T-cell (primary cell): ENCODE data around the gene ADAM17. TPM values are rescaled to one million over a fixed set of nuclear protein-coding genes. Genes with fewer than 3 reads are reported as not detected.
A peak's percentile ranks its signal among the peaks of the same experiment; 100 is the strongest.
"Not testable (repeated sequence)": the region's sequence is repeated elsewhere in the genome, so short reads cannot be mapped to it uniquely, and the experiment has no call there.

Experiments
- ATAC-seq, 4 experiments: fragments of 200-7000 bp in 3 of 4; fragments of 150-1000 bp in 1 of 4; cut with Tn5 transposase; replicated peaks in 1 of 4; 1 replicate in 3 of 4; 2 replicates in 1 of 4; pipeline ENCODE4 v1.10.0; 2021; ENCODE audit warnings: moderate library complexity in 3 of 4, mild to moderate bottlenecking in 2 of 4, moderate number of reproducible peaks in 1 of 4
- CTCF ChIA-PET, 2 donors: fragments of 300-600 bp; sonication (Branson Sonifier 250); formaldehyde crosslinking; loops; one replicate each; lab custom pipeline; 2022; ENCODE audit warnings: antibody characterized with exemption in 2 of 2; lab: Charles Lee
- POLR2A ChIA-PET, 2 donors: fragments of 300-600 bp; sonication (Branson Sonifier 250); formaldehyde crosslinking; loops; one replicate each; lab custom pipeline; 2022; ENCODE audit warnings: antibody characterized with exemption in 2 of 2; lab: Charles Lee
- DNase-seq, 35 experiments: peaks; one replicate each; pipeline versions ENCODE4 v3.0.0 to v3.0.0-alpha.2; 2013 to 2023
- H3K27ac ChIP-seq: one replicate; pipeline ENCODE4 v1.5.1; 2013; ENCODE audit warnings: low read length
- H3K27me3 ChIP-seq, 2 experiments: replicated peaks in 1 of 2; 1 replicate in 1 of 2; 2 replicates in 1 of 2; pipeline versions ENCODE4 v1.6.1 to v1.7.0; 2013; ENCODE audit warnings: low read length in 1 of 2, mixed read lengths in 1 of 2; ENCODE audit not compliant: control insufficient read depth in 2 of 2, insufficient read depth in 2 of 2; ENCODE audit errors: extremely low read depth in 1 of 2
- H3K36me3 ChIP-seq, 2 donors: 1 replicate in 1 of 2; 2 replicates in 1 of 2; pipeline versions ENCODE4 v1.6.1 to v1.7.0; 2013; ENCODE audit warnings: low read length in 1 of 2; ENCODE audit not compliant: control insufficient read depth in 2 of 2, insufficient read depth in 1 of 2; ENCODE audit errors: extremely low read depth in 1 of 2
- H3K4me1 ChIP-seq, 2 experiments: 1 replicate in 1 of 2; 2 replicates in 1 of 2; pipeline versions ENCODE4 v1.6.1 to v1.7.0; 2013; ENCODE audit warnings: low read length in 2 of 2, mixed read lengths in 1 of 2; ENCODE audit not compliant: insufficient read depth in 2 of 2, control insufficient read depth in 1 of 2; ENCODE audit errors: extremely low read depth in 1 of 2
- H3K4me3 ChIP-seq, 2 donors: 1 replicate in 1 of 2; 2 replicates in 1 of 2; pipeline versions ENCODE4 v1.5.1 to v1.7.0; 2013; ENCODE audit warnings: mild to moderate bottlenecking in 2 of 2, low read length in 1 of 2, moderate library complexity in 1 of 2; ENCODE audit not compliant: control insufficient read depth in 1 of 2; ENCODE audit errors: extremely low read depth in 1 of 2
- H3K9me3 ChIP-seq: 2 replicates; pipeline ENCODE4 v1.7.0; 2013
- H3K27ac Mint-ChIP-seq, 2 donors: one replicate each; pipeline ENCODE4 v1.8.0; 2020 to 2021; ENCODE audit warnings: mild to moderate bottlenecking in 2 of 2, mixed read lengths in 2 of 2
- H3K27me3 Mint-ChIP-seq, 2 donors: one replicate each; pipeline ENCODE4 v1.8.0; 2021 to 2022; ENCODE audit warnings: mixed read lengths in 2 of 2
- H3K36me3 Mint-ChIP-seq: one replicate; pipeline ENCODE4 v1.8.0; 2021; ENCODE audit warnings: mixed read lengths
- H3K4me1 Mint-ChIP-seq, 3 donors: one replicate each; pipeline ENCODE4 v1.8.0; 2020 to 2022; ENCODE audit warnings: mixed read lengths in 3 of 3, mild to moderate bottlenecking in 1 of 3
- H3K4me3 Mint-ChIP-seq, 3 donors: one replicate each; pipeline ENCODE4 v1.8.0; 2020 to 2022; ENCODE audit warnings: mild to moderate bottlenecking in 3 of 3, mixed read lengths in 3 of 3, moderate library complexity in 3 of 3
- H3K9me3 Mint-ChIP-seq, 3 donors: one replicate each; pipeline ENCODE4 v1.8.0; 2020 to 2022; ENCODE audit warnings: mixed read lengths in 3 of 3
- WGBS: methylation state at CpG from one replicate; pipeline ENCODE4 v1.1.5; 2013; ENCODE audit warnings: missing lambda C conversion rate; ENCODE audit not compliant: insufficient coverage; 5-methylcytosine and 5-hydroxymethylcytosine counted together
- total RNA-seq, 35 experiments: library from RNA in 6 of 35; stranded (reverse) in 6 of 35; fragments of 120-200 nt in 1 of 35; gene quantifications; one replicate each; pipeline versions ENCODE4 v1.2.1 to v1.2.4 and lab custom pipeline; 2013 to 2026

The ADAM17 gene
- total RNA-seq, 5 donors from 2014 or later (not counting 1 experiment from before 2014, with no cell fraction given), result 26.5 to 34.5 (median 29.5) TPM

- Mint-ChIP-seq H3K4me1 (peaks cover 0 to 10% (median 3%) of the 10 kb centered on the region in 3 donors), H3K4me3 (no peak overlapping the region), H3K36me3 (peaks cover 47% of the 10 kb centered on the region), H3K27me3 (no peaks in the 10 kb centered on the region), H3K27ac (no peak overlapping the region), H3K9me3 (no peaks in the 10 kb centered on the region)
- ChIA-PET POLR2A (no interaction called here), CTCF (interaction anchor here in 1 of 2 donors (0.6 kb wide), 2 partner anchors 10 to 38 kb away, joined by 3 to 4 read pairs; no protein-coding TSS in a partner anchor)
- Histone ChIP-seq H3K27ac (no peak overlapping the region), H3K27me3 (no peaks in the 10 kb centered on the region), H3K4me3 (no peak overlapping the region), H3K36me3 (peaks cover 0 to 57% of the 10 kb centered on the region in 2 donors), H3K4me1 (no peaks in the 10 kb centered on the region), H3K9me3 (no peaks in the 10 kb centered on the region)
- no CpG with 5 or more reads among the region's 3 CpGs for WGBS
- DNase-seq, result no peak
- ATAC-seq, result no peak
These were observed 30.8 kb upstream of the ADAM17 start for GRCh38 chr2:9586465-9586864.

GRCh38 chr2:9585486-9585885 is 29.9 kb upstream of the ADAM17 start:
- CTCF ChIA-PET, result no interaction called here
- Mint-ChIP-seq H3K4me1 (peaks cover 0 to 4% (median 0%) of the 10 kb centered on the region in 3 donors), H3K27me3 (no peaks in the 10 kb centered on the region), H3K36me3 (peaks cover 45% of the 10 kb centered on the region), H3K9me3 (no peaks in the 10 kb centered on the region), H3K27ac (peak overlapping the region in 1 of 2 donors; percentile 2), H3K4me3 (no peak overlapping the region)
- Histone ChIP-seq H3K4me3 (no peak overlapping the region), H3K9me3 (no peaks in the 10 kb centered on the region), H3K27me3 (no peaks in the 10 kb centered on the region), H3K4me1 (no peaks in the 10 kb centered on the region), H3K36me3 (peaks cover 0 to 54% of the 10 kb centered on the region in 2 donors), H3K27ac (no peak overlapping the region)
- DNase-seq (no peak), ATAC-seq (no peak)
- WGBS, result 100% methylated on average over 4 of the region's 5 CpGs
- POLR2A ChIA-PET, result no interaction called here

DNA sequence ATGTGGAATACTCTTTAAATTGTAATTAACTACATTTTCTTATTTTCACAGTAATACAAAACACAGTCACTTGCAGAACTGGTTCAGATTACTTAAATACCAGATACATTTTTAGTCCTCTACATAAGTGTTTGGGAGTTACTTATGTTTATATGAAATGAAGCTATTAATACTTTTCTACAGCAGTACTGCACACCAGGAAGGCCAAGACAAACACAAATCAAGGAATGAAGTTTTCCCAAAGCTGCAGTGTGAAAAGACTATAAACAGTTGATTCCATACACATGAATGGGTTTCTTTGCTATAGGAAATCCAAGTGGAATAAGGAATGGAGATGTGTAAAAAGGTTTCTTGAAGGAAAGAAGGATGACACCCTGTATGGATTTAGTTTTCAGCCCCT is 29.3 kb upstream of the ADAM17 start:
- H3K27ac Mint-ChIP-seq, H3K27me3 Mint-ChIP-seq, H3K4me3 ChIP-seq, ATAC-seq, H3K4me3 Mint-ChIP-seq, CTCF ChIA-PET, H3K9me3 Mint-ChIP-seq, DNase-seq, H3K4me1 Mint-ChIP-seq, H3K27ac ChIP-seq, H3K9me3 ChIP-seq, POLR2A ChIA-PET, H3K27me3 ChIP-seq, H3K4me1 ChIP-seq: not testable (repeated sequence)
- H3K36me3 Mint-ChIP-seq, result peaks cover 42% of the 10 kb centered on the region
- H3K36me3 ChIP-seq, result peaks cover 0 to 48% of the 10 kb centered on the region in 2 donors

DNA sequence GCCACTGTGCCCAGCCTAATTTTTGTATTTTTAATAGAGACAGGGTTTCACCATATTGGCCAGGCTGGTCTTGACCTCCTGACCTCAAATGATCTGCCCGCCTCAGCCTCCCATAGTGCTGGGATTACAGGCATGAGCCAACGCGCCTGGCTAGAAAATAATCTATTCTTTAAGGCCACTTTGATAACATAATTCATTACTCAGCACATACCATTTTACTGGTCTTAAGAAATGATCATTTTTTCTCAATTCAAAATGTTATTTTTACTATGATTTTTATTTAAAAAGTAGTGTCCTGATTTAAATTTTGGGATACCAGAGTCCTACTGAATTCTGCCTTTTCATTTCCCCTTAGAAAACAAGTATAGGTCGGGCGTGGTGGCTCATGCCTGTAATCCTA is 27.0 kb upstream of the ADAM17 start:
- ChIA-PET POLR2A (no interaction called here), CTCF (no interaction called here)
- DNase-seq (no peak), ATAC-seq (no peak)
- H3K36me3 ChIP-seq, result peaks cover 0 to 34% of the 10 kb centered on the region in 2 donors
- H3K4me3 Mint-ChIP-seq, result no peak overlapping the region
- H3K4me1 Mint-ChIP-seq, result no peaks in the 10 kb centered on the region
- H3K9me3 Mint-ChIP-seq, result no peaks in the 10 kb centered on the region
- H3K27me3 ChIP-seq, result no peaks in the 10 kb centered on the region
- H3K27ac Mint-ChIP-seq, result no peak overlapping the region
- H3K9me3 ChIP-seq, result no peaks in the 10 kb centered on the region
- 100% methylated on average over 3 of the region's 5 CpGs for WGBS
- H3K27me3 Mint-ChIP-seq, result no peaks in the 10 kb centered on the region
- no peaks in the 10 kb centered on the region for H3K4me1 ChIP-seq
- H3K4me3 ChIP-seq, result no peak overlapping the region
- H3K36me3 Mint-ChIP-seq, result peaks cover 34% of the 10 kb centered on the region
- H3K27ac ChIP-seq, result no peak overlapping the region

- Histone ChIP-seq H3K4me3 (no peak overlapping the region), H3K27me3 (no peaks in the 10 kb centered on the region), H3K4me1 (no peaks in the 10 kb centered on the region), H3K9me3 (no peaks in the 10 kb centered on the region), H3K27ac (no peak overlapping the region), H3K36me3 (peaks cover 0 to 3% of the 10 kb centered on the region in 2 donors)
- peaks cover 7% of the 10 kb centered on the region for H3K36me3 Mint-ChIP-seq
- H3K9me3 Mint-ChIP-seq, result no peaks in the 10 kb centered on the region
- whole genome bisulfite sequencing, result 85% methylated on average over 4 of the region's 9 CpGs
- no peak overlapping the region for H3K4me3 Mint-ChIP-seq
- no peaks in the 10 kb centered on the region for H3K27me3 Mint-ChIP-seq
- peaks cover 0 to 3% (median 0%) of the 10 kb centered on the region in 3 donors for H3K4me1 Mint-ChIP-seq
- no peak overlapping the region for H3K27ac Mint-ChIP-seq
- DNase-seq (no peak), ATAC-seq (no peak)
- ChIA-PET CTCF (no interaction called here), POLR2A (interaction anchor here in 1 of 2 donors (0.6 to 0.7 kb wide), 2 partner anchors 88 to 140 kb away, joined by 3 to 4 read pairs; no protein-coding TSS in a partner anchor)
These were observed 23.0 kb upstream of the ADAM17 start for GRCh38 chr2:9578467-9579235.

DNA sequence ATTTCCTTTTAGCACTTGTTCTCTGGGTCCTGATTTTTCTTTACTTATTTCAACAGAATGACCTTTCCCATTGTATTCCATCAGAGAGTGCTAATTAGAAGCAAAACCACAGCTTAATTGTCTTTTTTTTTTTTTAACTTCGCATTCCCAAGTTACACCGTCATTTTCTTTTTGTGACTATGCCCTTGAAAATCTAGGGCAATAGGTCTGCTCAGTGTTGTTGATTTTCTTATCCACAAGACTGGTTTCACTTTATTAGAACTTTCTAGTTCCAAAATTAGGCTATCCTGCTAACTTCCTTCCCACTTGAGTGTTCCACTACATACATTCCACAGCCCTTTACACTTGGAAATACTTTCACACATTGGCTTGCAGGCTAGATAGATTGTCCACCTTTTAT is 18.7 kb upstream of the ADAM17 start:
- no peak overlapping the region for H3K27ac ChIP-seq
- H3K4me3 ChIP-seq, result no peak overlapping the region
- no peaks in the 10 kb centered on the region for H3K27me3 Mint-ChIP-seq
- no peaks in the 10 kb centered on the region for H3K36me3 ChIP-seq
- no peaks in the 10 kb centered on the region for H3K36me3 Mint-ChIP-seq
- 80% methylated on average over 1 of the region's 2 CpGs for WGBS
- no peaks in the 10 kb centered on the region for H3K4me1 ChIP-seq
- no peaks in the 10 kb centered on the region for H3K27me3 ChIP-seq
- H3K9me3 ChIP-seq, result no peaks in the 10 kb centered on the region
- ATAC-seq, result no peak
- H3K4me3 Mint-ChIP-seq, result no peak overlapping the region
- DNase-seq, result no peak
- CTCF ChIA-PET, result no interaction called here
- POLR2A ChIA-PET, result interaction anchor here in 1 of 2 donors (0.6 kb wide), 1 partner anchor 1218 kb away, joined by 4 read pairs; no protein-coding TSS in a partner anchor
- no peaks in the 10 kb centered on the region for H3K9me3 Mint-ChIP-seq
- peaks cover 0 to 3% (median 0%) of the 10 kb centered on the region in 3 donors for H3K4me1 Mint-ChIP-seq
- H3K27ac Mint-ChIP-seq, result no peak overlapping the region
